ENCODE measurements around the gene ZFP69. TPM values are rescaled to one million over a fixed set of nuclear protein-coding genes. Genes with fewer than 3 reads are reported as not detected.

The ZFP69 gene
- total RNA-seq, 1 donor from 2014 or later = 5.2 TPM

DNA sequence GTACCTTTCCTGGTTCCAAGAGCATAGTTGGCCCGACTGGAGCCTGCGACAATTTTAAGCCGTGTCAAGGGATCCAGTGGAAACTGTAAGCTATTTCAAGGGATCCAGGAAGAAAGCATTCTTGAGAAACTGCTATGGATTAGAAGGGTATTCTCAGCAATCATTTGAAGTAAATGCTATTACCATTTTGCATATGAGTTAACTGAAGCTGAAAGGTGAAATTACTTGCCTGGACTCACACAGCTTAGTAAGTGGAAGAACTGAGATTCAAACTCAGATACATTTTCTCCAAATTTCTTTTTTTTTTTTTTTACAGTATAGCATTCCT is 54.9 kb downstream of the ZFP69 start:
- peak overlapping the region; percentile 96 for H3K27ac Mint-ChIP-seq
- no peak for DNase-seq (ENCODE audit: low spot score, unreplicated experiment)
- peaks cover 2% of the 10 kb centered on the region for H3K36me3 Mint-ChIP-seq (ENCODE audit: insufficient read depth)
- peaks cover 19% of the 10 kb centered on the region for H3K4me1 Mint-ChIP-seq (ENCODE audit: low read depth)
- H3K27me3 Mint-ChIP-seq = peaks cover 3% of the 10 kb centered on the region
- TF ChIP-seq, protein P1, sequence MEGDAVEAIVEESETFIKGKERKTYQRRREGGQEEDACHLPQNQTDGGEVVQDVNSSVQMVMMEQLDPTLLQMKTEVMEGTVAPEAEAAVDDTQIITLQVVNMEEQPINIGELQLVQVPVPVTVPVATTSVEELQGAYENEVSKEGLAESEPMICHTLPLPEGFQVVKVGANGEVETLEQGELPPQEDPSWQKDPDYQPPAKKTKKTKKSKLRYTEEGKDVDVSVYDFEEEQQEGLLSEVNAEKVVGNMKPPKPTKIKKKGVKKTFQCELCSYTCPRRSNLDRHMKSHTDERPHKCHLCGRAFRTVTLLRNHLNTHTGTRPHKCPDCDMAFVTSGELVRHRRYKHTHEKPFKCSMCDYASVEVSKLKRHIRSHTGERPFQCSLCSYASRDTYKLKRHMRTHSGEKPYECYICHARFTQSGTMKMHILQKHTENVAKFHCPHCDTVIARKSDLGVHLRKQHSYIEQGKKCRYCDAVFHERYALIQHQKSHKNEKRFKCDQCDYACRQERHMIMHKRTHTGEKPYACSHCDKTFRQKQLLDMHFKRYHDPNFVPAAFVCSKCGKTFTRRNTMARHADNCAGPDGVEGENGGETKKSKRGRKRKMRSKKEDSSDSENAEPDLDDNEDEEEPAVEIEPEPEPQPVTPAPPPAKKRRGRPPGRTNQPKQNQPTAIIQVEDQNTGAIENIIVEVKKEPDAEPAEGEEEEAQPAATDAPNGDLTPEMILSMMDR (IDR thresholded peaks at IDR 0.05; ENCODE audit: unreplicated experiment) = no peak
- peaks cover 9% of the 10 kb centered on the region for H3K9me3 Mint-ChIP-seq (ENCODE audit: low read depth)
- peak overlapping the region; percentile 91 for H3K4me3 Mint-ChIP-seq (ENCODE audit: low read depth)

DNA sequence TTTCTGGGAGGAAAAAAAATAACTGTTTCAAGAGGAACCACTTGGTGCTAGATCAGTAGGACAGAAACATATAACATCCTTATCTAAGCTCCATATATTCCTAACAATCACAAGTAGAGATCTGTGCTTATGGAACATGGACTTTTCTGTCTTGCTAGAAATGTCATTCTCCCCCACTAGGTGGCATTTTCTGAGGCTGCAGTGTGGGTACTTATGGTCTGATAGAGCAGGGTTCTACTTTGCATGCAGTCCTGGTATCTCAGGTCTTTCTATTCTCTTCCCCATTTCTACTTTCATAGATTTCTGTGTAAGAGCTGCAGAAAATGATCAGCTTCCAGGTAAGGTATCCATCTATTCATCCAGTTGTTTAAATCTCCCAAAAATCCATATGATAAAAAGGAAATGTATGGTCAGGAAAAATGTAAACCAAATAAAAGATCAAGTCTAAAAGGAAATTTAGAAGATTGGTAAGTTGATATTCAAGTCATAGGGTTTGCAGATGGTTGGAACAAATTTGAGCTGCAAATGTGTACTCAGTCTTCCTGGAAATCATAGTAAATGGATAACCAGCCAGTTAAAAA is 55.8 kb downstream of the ZFP69 start:
- peaks cover 3% of the 10 kb centered on the region for H3K27me3 Mint-ChIP-seq
- H3K27ac Mint-ChIP-seq = no peak overlapping the region
- peaks cover 4% of the 10 kb centered on the region for H3K36me3 Mint-ChIP-seq (ENCODE audit: insufficient read depth)
- H3K9me3 Mint-ChIP-seq (ENCODE audit: low read depth) = peaks cover 6% of the 10 kb centered on the region
- H3K4me1 Mint-ChIP-seq (ENCODE audit: low read depth) = peaks cover 19% of the 10 kb centered on the region
- TF ChIP-seq, protein P1 (IDR thresholded peaks at IDR 0.05; ENCODE audit: unreplicated experiment) = peak; percentile 66
- H3K4me3 Mint-ChIP-seq (ENCODE audit: low read depth) = peak overlapping the region; percentile 32
- DNase-seq (ENCODE audit: low spot score, unreplicated experiment) = no peak

DNA sequence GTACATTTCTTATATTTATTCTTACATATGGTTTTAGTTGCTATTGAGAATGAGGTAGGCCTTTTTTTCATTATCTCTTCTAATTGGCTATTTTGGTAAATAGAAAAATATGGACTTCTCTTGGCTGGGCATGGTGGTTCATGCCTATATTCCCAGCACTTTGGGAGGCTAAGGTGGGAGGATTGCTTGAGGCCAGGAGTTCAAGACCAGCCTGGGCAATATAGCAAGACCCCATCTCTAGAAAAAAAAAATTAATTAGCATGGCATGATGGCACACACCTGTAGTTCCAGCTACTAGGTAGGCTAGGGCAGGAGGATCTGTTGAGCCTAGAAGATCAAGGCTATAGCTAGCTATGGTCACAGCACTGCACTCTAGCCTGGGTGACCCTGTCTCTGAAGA is 57.5 kb downstream of the ZFP69 start:
- Mint-ChIP-seq H3K27ac (no peak overlapping the region), H3K9me3 (ENCODE audit: low read depth) (peaks cover 6% of the 10 kb centered on the region), H3K27me3 (peaks cover 3% of the 10 kb centered on the region), H3K4me3 (ENCODE audit: low read depth) (no peak overlapping the region), H3K36me3 (ENCODE audit: insufficient read depth) (peaks cover 4% of the 10 kb centered on the region), H3K4me1 (ENCODE audit: low read depth) (peaks cover 19% of the 10 kb centered on the region)
- no peak for DNase-seq (ENCODE audit: low spot score, unreplicated experiment)
- TF ChIP-seq, protein P1 (IDR thresholded peaks at IDR 0.05; ENCODE audit: unreplicated experiment) = no peak

DNA sequence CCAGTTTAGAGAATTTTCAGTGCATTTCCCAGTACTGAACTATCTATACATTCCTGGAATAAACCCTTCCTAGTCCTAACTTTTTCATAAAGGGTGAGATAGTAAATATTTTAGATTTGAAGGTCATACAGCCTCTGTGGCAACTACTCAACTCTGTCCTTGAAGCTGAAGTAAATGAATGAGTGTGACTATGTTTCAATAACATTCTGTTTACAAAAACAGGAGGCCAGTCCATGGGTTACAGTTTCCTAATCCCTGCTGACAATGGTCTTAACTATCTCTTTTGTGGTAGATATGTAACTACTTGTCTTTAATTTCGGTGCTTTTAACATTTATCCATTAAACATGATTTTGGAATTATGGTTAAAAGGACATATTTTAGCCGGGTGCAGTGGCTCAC is 58.6 kb downstream of the ZFP69 start:
- H3K27ac Mint-ChIP-seq = no peak overlapping the region
- H3K36me3 Mint-ChIP-seq (ENCODE audit: insufficient read depth) = peaks cover 4% of the 10 kb centered on the region
- H3K27me3 Mint-ChIP-seq = no peaks in the 10 kb centered on the region
- no peak overlapping the region for H3K4me3 Mint-ChIP-seq (ENCODE audit: low read depth)
- H3K9me3 Mint-ChIP-seq (ENCODE audit: low read depth) = peaks cover 6% of the 10 kb centered on the region
- H3K4me1 Mint-ChIP-seq (ENCODE audit: low read depth) = peaks cover 19% of the 10 kb centered on the region
- TF ChIP-seq, protein P1 (IDR thresholded peaks at IDR 0.05; ENCODE audit: unreplicated experiment) = no peak
- DNase-seq (ENCODE audit: low spot score, unreplicated experiment) = no peak

DNA sequence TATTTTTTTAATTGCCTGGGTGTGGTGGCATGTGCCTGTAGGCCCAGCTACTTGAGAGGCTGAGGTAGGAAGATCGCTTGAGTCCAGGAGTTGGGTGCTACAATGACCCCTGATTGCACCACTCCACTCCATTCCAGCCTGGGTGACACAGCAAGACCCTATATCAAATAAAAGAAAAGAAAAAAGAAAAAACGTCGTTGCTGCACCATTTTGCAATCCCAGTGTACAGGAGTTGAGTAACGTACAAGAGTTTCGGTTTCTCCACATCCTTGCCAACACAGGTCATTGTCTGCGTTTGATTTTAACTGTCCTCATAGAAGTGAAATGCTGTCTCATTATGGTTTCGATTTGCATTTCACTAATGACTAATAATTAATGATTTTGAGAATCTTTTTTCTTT is 62.2 kb downstream of the ZFP69 start:
- Mint-ChIP-seq H3K27me3 (no peaks in the 10 kb centered on the region), H3K9me3 (ENCODE audit: low read depth) (peaks cover 5% of the 10 kb centered on the region), H3K4me3 (ENCODE audit: low read depth) (no peak overlapping the region), H3K36me3 (ENCODE audit: insufficient read depth) (peaks cover 20% of the 10 kb centered on the region), H3K27ac (no peak overlapping the region), H3K4me1 (ENCODE audit: low read depth) (no peaks in the 10 kb centered on the region)
- DNase-seq (ENCODE audit: low spot score, unreplicated experiment) = no peak
- TF ChIP-seq, protein P1 (IDR thresholded peaks at IDR 0.05; ENCODE audit: unreplicated experiment) = no peak

Other genes with a start within 250 kb of the ZFP69 start
- not detected in 2 replicates for gene TMCO2, start 229.4 kb upstream of the ZFP69 start, total RNA-seq
- 40.4 and 41.9 TPM in 2 replicates for gene ZMPSTE24, start 219.1 kb upstream of the ZFP69 start, total RNA-seq
- gene COL9A2, start 160.0 kb upstream of the ZFP69 start, total RNA-seq = 48.1 and 53.8 TPM in 2 replicates
- gene SMAP2, start 103.6 kb upstream of the ZFP69 start, total RNA-seq = 27.1 and 30.3 TPM in 2 replicates
- 10.5 and 11.1 TPM in 2 replicates for gene ZFP69B, start 26.8 kb upstream of the ZFP69 start, total RNA-seq
- 14.8 and 16.4 TPM in 2 replicates for gene EXO5, start 31.5 kb downstream of the ZFP69 start, total RNA-seq
- 5.0 and 5.2 TPM in 2 replicates for gene ZNF684, start 54.3 kb downstream of the ZFP69 start, total RNA-seq
- gene RIMS3, start 188.4 kb downstream of the ZFP69 start, total RNA-seq = 7.0 and 7.2 TPM in 2 replicates
- 73.4 and 74.9 TPM in 2 replicates for gene NFYC, start 214.4 kb downstream of the ZFP69 start, total RNA-seq